ENCODE data around the gene CCDC80. TPM values are rescaled to one million over a fixed set of nuclear protein-coding genes. Genes with fewer than 3 reads are reported as not detected.

Gene CCDC80
- total and polyA plus RNA-seq, 2 of the 4 experiments (the other 2 are of a cell fraction), result 387 to 418 TPM

DNA sequence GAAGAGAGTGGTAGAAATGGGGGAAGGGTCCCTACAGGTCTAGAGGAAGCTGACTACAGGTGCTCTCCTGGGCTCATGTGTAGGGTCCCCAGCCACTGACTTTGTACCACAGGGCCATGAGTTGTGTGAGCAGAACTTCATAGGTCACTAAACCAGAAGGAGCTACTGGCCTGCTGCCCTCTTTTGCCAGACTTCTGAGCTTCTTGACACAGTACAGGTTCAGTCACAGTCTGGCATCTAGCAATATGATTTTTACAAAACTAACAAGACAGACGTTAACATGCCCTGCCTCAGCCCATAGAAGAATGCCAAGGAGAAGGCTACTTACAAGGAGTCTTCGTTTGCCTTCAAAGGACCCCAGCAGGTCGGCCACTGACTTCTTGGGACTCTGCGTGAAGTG is 3.2 kb downstream of the CCDC80 start:
- Histone ChIP-seq H3K18ac (ENCODE audit: low read depth, low read length) (peak overlapping the region; percentile 91), H3K9me3 (ENCODE audit: control insufficient read depth, insufficient read depth, low read length) (no peaks in the 10 kb centered on the region), H2AFZ (replicated peaks; ENCODE audit: low read length, poor library complexity) (peak overlapping the region; percentile 26), H2AK5ac (ENCODE audit: low read depth, low read length) (peak overlapping the region; percentile 81), H4K5ac (ENCODE audit: low read depth, low read length) (peak overlapping the region; percentile 91), H3K56ac (ENCODE audit: extremely low read depth, insufficient read depth, low read length) (peak overlapping the region; percentile 5; the same call in 1 of the 2 replicates), H3K9me1 (ENCODE audit: insufficient read depth, low read length) (peaks cover 25% of the 10 kb centered on the region), H2BK20ac (ENCODE audit: low read depth, low read length) (peak overlapping the region; percentile 73), H2BK15ac (ENCODE audit: low read depth, low read length) (peak overlapping the region; percentile 61; the same call in 2 of the 3 replicates), H3K4me1 (ENCODE audit: control insufficient read depth, insufficient read depth, low read length) (peaks cover 35% of the 10 kb centered on the region), H3K4me3 (ENCODE audit: insufficient read depth, low read depth, low read length) (peak overlapping the region; percentile 62), H3K4me2 (ENCODE audit: low read depth, low read length) (peak overlapping the region; percentile 97), H4K8ac (ENCODE audit: low read depth in 2 of 2, low read length in 2 of 2) (peak overlapping the region; percentile 51 to 58; a peak in 3 of 4 replicates), H3K23ac (ENCODE audit: low read depth, low read length) (peak overlapping the region; percentile 87), H3K27me3 (ENCODE audit: control insufficient read depth, insufficient read depth, low read length) (no peaks in the 10 kb centered on the region), H4K91ac (ENCODE audit: insufficient read depth, low read depth, low read length) (peak overlapping the region; percentile 81), H2BK120ac (ENCODE audit: low read depth, low read length) (peak overlapping the region; percentile 98), H4K20me1 (ENCODE audit: insufficient read depth, low read length) (peaks cover 4% of the 10 kb centered on the region; the same call in 1 of the 2 replicates), H3K9ac (ENCODE audit: low read depth, low read length) (peak overlapping the region; percentile 85), H3K36me3 (ENCODE audit: control insufficient read depth, insufficient read depth, low read length) (peaks cover 10% of the 10 kb centered on the region), H3K14ac (replicated peaks; ENCODE audit: low read depth, low read length) (peak overlapping the region; percentile 76), H2AK9ac (replicated peaks; ENCODE audit: low read depth, low read length, poor library complexity) (peak overlapping the region; percentile 79), H3K79me1 (ENCODE audit: low read depth in 1 of 2, low read length in 2 of 2) (peaks cover 28 to 67% of the 10 kb centered on the region in 2 experiments), H3K4ac (ENCODE audit: low read depth, low read length) (peak overlapping the region; percentile 82), H3K27ac (ENCODE audit: insufficient read depth, low read length) (peak overlapping the region; percentile 82), H2BK5ac (ENCODE audit: low read depth, low read length, poor library complexity, severe bottlenecking) (peak overlapping the region; percentile 97)
- dilution Hi-C loops (cut with HindIII; ENCODE audit: low sequenced_read_pairs, unreplicated experiment), result no loop called here
- intact Hi-C loops (cut with micrococcal nuclease), result no loop called here
- no peak for TF ChIP-seq FOS (IDR thresholded peaks at IDR 0.05; ENCODE audit: low read depth, low read length)
- TF ChIP-seq NFE2L2 (IDR thresholded peaks at IDR 0.05; ENCODE audit: low read depth, low read length), result no peak
- TF ChIP-seq, protein P1, sequence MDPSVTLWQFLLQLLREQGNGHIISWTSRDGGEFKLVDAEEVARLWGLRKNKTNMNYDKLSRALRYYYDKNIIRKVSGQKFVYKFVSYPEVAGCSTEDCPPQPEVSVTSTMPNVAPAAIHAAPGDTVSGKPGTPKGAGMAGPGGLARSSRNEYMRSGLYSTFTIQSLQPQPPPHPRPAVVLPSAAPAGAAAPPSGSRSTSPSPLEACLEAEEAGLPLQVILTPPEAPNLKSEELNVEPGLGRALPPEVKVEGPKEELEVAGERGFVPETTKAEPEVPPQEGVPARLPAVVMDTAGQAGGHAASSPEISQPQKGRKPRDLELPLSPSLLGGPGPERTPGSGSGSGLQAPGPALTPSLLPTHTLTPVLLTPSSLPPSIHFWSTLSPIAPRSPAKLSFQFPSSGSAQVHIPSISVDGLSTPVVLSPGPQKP (IDR thresholded peaks at IDR 0.05; ENCODE audit: borderline replicate concordance, low read depth, low read length), result no peak
- TF ChIP-seq MAFK (IDR thresholded peaks at IDR 0.05; ENCODE audit: low read depth, low read length), result no peak
- TF ChIP-seq POLR2A (IDR thresholded peaks at IDR 0.05; ENCODE audit: low read depth, low read length), result no peak
- TF ChIP-seq BHLHE40 (IDR thresholded peaks at IDR 0.05; ENCODE audit: low read depth, low read length), result no peak
- no peak for TF ChIP-seq CHD1 (IDR thresholded peaks at IDR 0.05; ENCODE audit: low read depth, low read length)
- TF ChIP-seq MXI1 (IDR thresholded peaks at IDR 0.05; ENCODE audit: borderline replicate concordance, low read depth, low read length), result no peak
- no peak for TF ChIP-seq RCOR1 (IDR thresholded peaks at IDR 0.05; ENCODE audit: insufficient replicate concordance, low read length)
- TF ChIP-seq RAD21 (IDR thresholded peaks at IDR 0.05; ENCODE audit: low read length), result no peak
- no peak for TF ChIP-seq RFX5 (IDR thresholded peaks at IDR 0.05; ENCODE audit: low read depth, low read length)
- TF ChIP-seq, protein P2, sequence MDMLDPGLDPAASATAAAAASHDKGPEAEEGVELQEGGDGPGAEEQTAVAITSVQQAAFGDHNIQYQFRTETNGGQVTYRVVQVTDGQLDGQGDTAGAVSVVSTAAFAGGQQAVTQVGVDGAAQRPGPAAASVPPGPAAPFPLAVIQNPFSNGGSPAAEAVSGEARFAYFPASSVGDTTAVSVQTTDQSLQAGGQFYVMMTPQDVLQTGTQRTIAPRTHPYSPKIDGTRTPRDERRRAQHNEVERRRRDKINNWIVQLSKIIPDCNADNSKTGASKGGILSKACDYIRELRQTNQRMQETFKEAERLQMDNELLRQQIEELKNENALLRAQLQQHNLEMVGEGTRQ (IDR thresholded peaks at IDR 0.05; ENCODE audit: low read depth, low read length), result no peak
- no peak for TF ChIP-seq MAZ (IDR thresholded peaks at IDR 0.05; ENCODE audit: borderline replicate concordance, low read depth, low read length)
- TF ChIP-seq, protein P3, sequence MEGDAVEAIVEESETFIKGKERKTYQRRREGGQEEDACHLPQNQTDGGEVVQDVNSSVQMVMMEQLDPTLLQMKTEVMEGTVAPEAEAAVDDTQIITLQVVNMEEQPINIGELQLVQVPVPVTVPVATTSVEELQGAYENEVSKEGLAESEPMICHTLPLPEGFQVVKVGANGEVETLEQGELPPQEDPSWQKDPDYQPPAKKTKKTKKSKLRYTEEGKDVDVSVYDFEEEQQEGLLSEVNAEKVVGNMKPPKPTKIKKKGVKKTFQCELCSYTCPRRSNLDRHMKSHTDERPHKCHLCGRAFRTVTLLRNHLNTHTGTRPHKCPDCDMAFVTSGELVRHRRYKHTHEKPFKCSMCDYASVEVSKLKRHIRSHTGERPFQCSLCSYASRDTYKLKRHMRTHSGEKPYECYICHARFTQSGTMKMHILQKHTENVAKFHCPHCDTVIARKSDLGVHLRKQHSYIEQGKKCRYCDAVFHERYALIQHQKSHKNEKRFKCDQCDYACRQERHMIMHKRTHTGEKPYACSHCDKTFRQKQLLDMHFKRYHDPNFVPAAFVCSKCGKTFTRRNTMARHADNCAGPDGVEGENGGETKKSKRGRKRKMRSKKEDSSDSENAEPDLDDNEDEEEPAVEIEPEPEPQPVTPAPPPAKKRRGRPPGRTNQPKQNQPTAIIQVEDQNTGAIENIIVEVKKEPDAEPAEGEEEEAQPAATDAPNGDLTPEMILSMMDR (conservative IDR thresholded peaks at IDR 0.05; ENCODE audit: low read depth, low read length), result no peak
- TF ChIP-seq SMC3 (IDR thresholded peaks at IDR 0.05; ENCODE audit: low read depth, low read length), result no peak
- TF ChIP-seq CEBPB (IDR thresholded peaks at IDR 0.05; ENCODE audit: low read depth, low read length), result no peak
- no TSS peak for BruUV-seq (replicated peaks)
- ATAC-seq (ENCODE audit: low read depth) (no peak), DNase-seq (no peak)
- CTCF ChIA-PET, result interaction anchor here (0.6 to 3.5 kb wide), 5 partner anchors 55 to 650 kb away, joined by 3 to 15 read pairs (median 5); no protein-coding TSS in a partner anchor
- in situ Hi-C loops (cut with MboI; ENCODE audit: low sequenced_read_pairs), result loop anchor here (25.0 kb wide), 1 partner anchor 650 kb away; no protein-coding TSS in a partner anchor
- POLR2A ChIA-PET (ENCODE audit: unreplicated experiment), result interaction anchor here (0.5 to 1.0 kb wide), 2 partner anchors 50 to 55 kb away, joined by 3 to 4 read pairs; no protein-coding TSS in a partner anchor
- no CpG with 5 or more reads among the region's 4 CpGs for WGBS, 2 experiments (ENCODE audit: extremely low coverage in 2 of 2, insufficient read length in 1 of 2)

Data from IMR-90 (cell line).